ENCODE measurements around the gene TTC21B. TPM values are rescaled to one million over a fixed set of nuclear protein-coding genes. Genes with fewer than 3 reads are reported as not detected.

The TTC21B gene
- total RNA-seq, 1 experiment from 2014 or later = 83.0 TPM

DNA sequence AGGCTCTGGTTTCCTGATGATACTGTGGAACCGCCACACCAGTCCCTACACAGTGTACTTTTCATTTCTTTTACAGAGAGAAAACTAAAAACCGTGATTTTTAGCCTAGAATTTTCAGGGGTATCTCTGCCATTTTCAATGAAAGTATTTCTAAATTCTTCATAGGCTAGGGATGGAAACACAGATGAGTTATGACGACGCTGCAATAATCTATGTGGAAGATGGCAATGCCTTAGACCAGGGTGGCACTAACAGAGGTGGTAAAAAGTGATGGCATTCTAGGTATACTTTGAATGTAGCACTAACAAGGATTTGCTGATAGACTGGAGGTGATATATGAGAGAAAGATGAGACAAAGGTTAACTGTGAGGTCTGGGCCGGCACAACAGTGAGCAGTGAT is 56.5 kb downstream of the TTC21B start:
- intact Hi-C loops (cut with micrococcal nuclease; ENCODE audit: unreplicated experiment) = no loop called here
- Histone ChIP-seq H3K27me3 (replicated peaks; ENCODE audit: insufficient read depth, low read depth, low read length, poor library complexity) (no peaks in the 10 kb centered on the region), H3K9me3 (ENCODE audit: low read depth, low read length, poor library complexity, severe bottlenecking) (no peaks in the 10 kb centered on the region), H3K4me1 (ENCODE audit: insufficient read depth, low read length, poor library complexity, severe bottlenecking) (peaks cover 7% of the 10 kb centered on the region), H3K36me3 (ENCODE audit: insufficient read depth, low read length, poor library complexity, severe bottlenecking) (peaks cover 74% of the 10 kb centered on the region), H3K4me3 (ENCODE audit: low read depth, low read length, poor library complexity, severe bottlenecking) (no peak overlapping the region), H3K27ac (ENCODE audit: low read depth, low read length, poor library complexity, severe bottlenecking) (no peak overlapping the region)
- CTCF ChIA-PET = no interaction called here
- POLR2A ChIA-PET (ENCODE audit: low non-redundant PET) = no interaction called here
- BruUV-seq (replicated peaks) = no TSS peak
- DNase-seq (ENCODE audit: low spot score) = no peak
- TF ChIP-seq EZH2 (IDR thresholded peaks at IDR 0.05; ENCODE audit: borderline replicate concordance, low read depth, low read length, poor library complexity, severe bottlenecking) = no peak

DNA sequence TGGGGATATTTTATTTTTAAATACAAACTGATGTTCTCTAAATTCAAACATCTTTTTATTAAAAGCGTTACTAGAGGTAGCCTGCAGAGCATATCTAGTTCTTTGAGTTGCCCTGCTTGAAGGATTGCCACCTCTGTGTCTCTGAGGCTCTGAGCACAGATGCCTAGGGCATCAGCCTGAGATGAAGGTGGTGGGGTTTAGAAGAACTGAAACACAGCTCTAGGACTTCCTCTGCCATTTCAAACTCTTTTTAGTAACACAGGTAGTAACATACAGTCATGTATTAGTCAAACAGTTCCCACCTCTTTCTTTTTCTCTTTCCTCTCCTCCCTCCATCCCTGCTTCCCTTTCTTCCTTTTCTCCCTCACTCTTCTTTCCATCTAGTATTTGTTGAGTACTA is 57.6 kb downstream of the TTC21B start:
- Histone ChIP-seq H3K4me3 (ENCODE audit: low read depth, low read length, poor library complexity, severe bottlenecking) (no peak overlapping the region), H3K27me3 (replicated peaks; ENCODE audit: insufficient read depth, low read depth, low read length, poor library complexity) (no peaks in the 10 kb centered on the region), H3K9me3 (ENCODE audit: low read depth, low read length, poor library complexity, severe bottlenecking) (no peaks in the 10 kb centered on the region), H3K27ac (ENCODE audit: low read depth, low read length, poor library complexity, severe bottlenecking) (no peak overlapping the region), H3K4me1 (ENCODE audit: insufficient read depth, low read length, poor library complexity, severe bottlenecking) (no peaks in the 10 kb centered on the region), H3K36me3 (ENCODE audit: insufficient read depth, low read length, poor library complexity, severe bottlenecking) (peaks cover 69% of the 10 kb centered on the region)
- ChIA-PET POLR2A (ENCODE audit: low non-redundant PET) (no interaction called here), CTCF (no interaction called here)
- TF ChIP-seq, protein P1, sequence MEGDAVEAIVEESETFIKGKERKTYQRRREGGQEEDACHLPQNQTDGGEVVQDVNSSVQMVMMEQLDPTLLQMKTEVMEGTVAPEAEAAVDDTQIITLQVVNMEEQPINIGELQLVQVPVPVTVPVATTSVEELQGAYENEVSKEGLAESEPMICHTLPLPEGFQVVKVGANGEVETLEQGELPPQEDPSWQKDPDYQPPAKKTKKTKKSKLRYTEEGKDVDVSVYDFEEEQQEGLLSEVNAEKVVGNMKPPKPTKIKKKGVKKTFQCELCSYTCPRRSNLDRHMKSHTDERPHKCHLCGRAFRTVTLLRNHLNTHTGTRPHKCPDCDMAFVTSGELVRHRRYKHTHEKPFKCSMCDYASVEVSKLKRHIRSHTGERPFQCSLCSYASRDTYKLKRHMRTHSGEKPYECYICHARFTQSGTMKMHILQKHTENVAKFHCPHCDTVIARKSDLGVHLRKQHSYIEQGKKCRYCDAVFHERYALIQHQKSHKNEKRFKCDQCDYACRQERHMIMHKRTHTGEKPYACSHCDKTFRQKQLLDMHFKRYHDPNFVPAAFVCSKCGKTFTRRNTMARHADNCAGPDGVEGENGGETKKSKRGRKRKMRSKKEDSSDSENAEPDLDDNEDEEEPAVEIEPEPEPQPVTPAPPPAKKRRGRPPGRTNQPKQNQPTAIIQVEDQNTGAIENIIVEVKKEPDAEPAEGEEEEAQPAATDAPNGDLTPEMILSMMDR (conservative IDR thresholded peaks at IDR 0.05; ENCODE audit: low read depth, low read length) = no peak
- TF ChIP-seq EZH2 (IDR thresholded peaks at IDR 0.05; ENCODE audit: borderline replicate concordance, low read depth, low read length, poor library complexity, severe bottlenecking) = no peak
- no peak for DNase-seq (ENCODE audit: low spot score)
- BruUV-seq (replicated peaks) = no TSS peak
- intact Hi-C loops (cut with micrococcal nuclease; ENCODE audit: unreplicated experiment) = no loop called here

DNA sequence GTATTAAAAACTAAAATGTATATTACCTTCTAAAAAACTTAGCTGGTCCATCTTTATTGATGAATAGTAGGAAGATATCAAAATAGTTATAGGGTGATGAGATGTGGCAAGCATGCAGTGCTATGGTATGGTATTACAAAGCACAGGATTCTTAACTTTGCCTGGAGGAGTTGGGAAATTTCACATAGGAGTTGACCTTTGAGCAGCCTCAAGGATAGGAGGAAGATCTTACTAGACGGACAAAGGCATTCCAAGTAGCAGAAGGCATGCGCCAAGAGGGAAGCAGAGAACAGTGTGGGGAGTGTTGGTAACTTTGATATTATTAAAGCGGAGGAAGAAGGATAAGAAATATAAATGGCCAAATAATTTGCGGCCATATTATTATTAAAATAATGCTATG is 60.0 kb downstream of the TTC21B start:
- H3K9me3 ChIP-seq (ENCODE audit: low read depth, low read length, poor library complexity, severe bottlenecking) = no peaks in the 10 kb centered on the region
- ChIA-PET POLR2A (ENCODE audit: low non-redundant PET) (no interaction called here), CTCF (no interaction called here)
- no peaks in the 10 kb centered on the region for H3K27me3 ChIP-seq (replicated peaks; ENCODE audit: insufficient read depth, low read depth, low read length, poor library complexity)
- no TSS peak for BruUV-seq (replicated peaks)
- no peak for DNase-seq (ENCODE audit: low spot score)
- peaks cover 64% of the 10 kb centered on the region for H3K36me3 ChIP-seq (ENCODE audit: insufficient read depth, low read length, poor library complexity, severe bottlenecking)
- H3K4me3 ChIP-seq (ENCODE audit: low read depth, low read length, poor library complexity, severe bottlenecking) = no peak overlapping the region
- H3K27ac ChIP-seq (ENCODE audit: low read depth, low read length, poor library complexity, severe bottlenecking) = no peak overlapping the region
- TF ChIP-seq, protein P1 (conservative IDR thresholded peaks at IDR 0.05; ENCODE audit: low read depth, low read length) = no peak
- TF ChIP-seq EZH2 (IDR thresholded peaks at IDR 0.05; ENCODE audit: borderline replicate concordance, low read depth, low read length, poor library complexity, severe bottlenecking) = no peak
- H3K4me1 ChIP-seq (ENCODE audit: insufficient read depth, low read length, poor library complexity, severe bottlenecking) = peaks cover 12% of the 10 kb centered on the region
- intact Hi-C loops (cut with micrococcal nuclease; ENCODE audit: unreplicated experiment) = loop anchor here (5.0 kb wide), 1 partner anchor 39 kb away; no protein-coding TSS in a partner anchor

DNA sequence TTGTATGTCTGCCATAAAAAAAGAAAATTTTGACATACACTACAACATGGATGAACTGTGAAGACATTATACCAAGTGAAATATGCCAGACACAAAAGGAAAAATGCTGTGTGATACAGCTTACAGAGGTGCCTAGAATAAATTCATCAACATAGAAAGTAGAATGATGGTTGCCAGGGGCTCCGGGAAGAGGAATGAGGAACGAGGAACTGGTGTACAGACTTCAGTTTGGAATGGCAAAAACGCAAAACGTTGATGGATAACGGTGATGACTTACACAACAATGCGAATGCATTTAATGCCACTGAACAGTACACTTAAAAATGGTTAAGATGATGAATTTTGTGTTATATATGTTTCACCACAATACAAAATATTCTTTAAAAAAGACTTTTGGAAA is 61.0 kb downstream of the TTC21B start:
- H3K4me1 ChIP-seq (ENCODE audit: insufficient read depth, low read length, poor library complexity, severe bottlenecking) = peaks cover 20% of the 10 kb centered on the region
- H3K27ac ChIP-seq (ENCODE audit: low read depth, low read length, poor library complexity, severe bottlenecking) = no peak overlapping the region
- H3K4me3 ChIP-seq (ENCODE audit: low read depth, low read length, poor library complexity, severe bottlenecking) = no peak overlapping the region
- no peaks in the 10 kb centered on the region for H3K27me3 ChIP-seq (replicated peaks; ENCODE audit: insufficient read depth, low read depth, low read length, poor library complexity)
- H3K36me3 ChIP-seq (ENCODE audit: insufficient read depth, low read length, poor library complexity, severe bottlenecking) = peaks cover 63% of the 10 kb centered on the region
- intact Hi-C loops (cut with micrococcal nuclease; ENCODE audit: unreplicated experiment) = loop anchor here (5.0 kb wide), 1 partner anchor 40 kb away; no protein-coding TSS in a partner anchor
- TF ChIP-seq, protein P1 (conservative IDR thresholded peaks at IDR 0.05; ENCODE audit: low read depth, low read length) = no peak
- TF ChIP-seq EZH2 (IDR thresholded peaks at IDR 0.05; ENCODE audit: borderline replicate concordance, low read depth, low read length, poor library complexity, severe bottlenecking) = no peak
- H3K9me3 ChIP-seq (ENCODE audit: low read depth, low read length, poor library complexity, severe bottlenecking) = no peaks in the 10 kb centered on the region
- no peak for DNase-seq (ENCODE audit: low spot score)
- CTCF ChIA-PET = no interaction called here
- POLR2A ChIA-PET (ENCODE audit: low non-redundant PET) = no interaction called here
- BruUV-seq (replicated peaks) = no TSS peak
